ENCODE measurements around the gene MLLT3. TPM values are rescaled to one million over a fixed set of nuclear protein-coding genes. Genes with fewer than 3 reads are reported as not detected.

Gene MLLT3
- total and polyA plus RNA-seq, 2 donors (not counting 3 experiments of a cell fraction or from before 2014, with no cell fraction given), result 6.1 to 10.0 TPM

DNA sequence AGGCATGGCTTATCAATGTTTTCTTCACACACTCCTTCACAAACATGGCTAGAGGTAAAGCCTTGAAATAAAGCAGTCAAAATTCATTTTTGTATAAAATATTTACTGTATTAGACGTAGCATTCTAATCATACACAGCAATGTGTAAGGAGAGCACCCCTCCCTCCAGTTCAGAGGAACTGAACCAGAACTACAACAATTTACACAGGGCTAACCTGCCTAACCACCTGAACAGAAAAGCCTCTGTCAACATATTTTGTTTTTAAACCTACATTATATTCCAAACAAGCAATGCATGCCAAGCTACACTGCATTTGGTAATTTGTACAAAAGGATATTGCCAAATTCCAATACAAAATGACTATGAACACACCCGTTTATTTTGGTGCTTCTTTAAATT lies 41.6 kb downstream of the MLLT3 start:
- TF ChIP-seq POLR2AphosphoS5 (IDR thresholded peaks at IDR 0.05; ENCODE audit: insufficient read depth, low read depth, low read length) (no peak), FOS (IDR thresholded peaks at IDR 0.05; ENCODE audit: borderline replicate concordance, insufficient read depth, low read length) (no peak), POLR2A (IDR thresholded peaks at IDR 0.05; ENCODE audit: low read depth, low read length) (no peak)
- TF ChIP-seq, protein P1, sequence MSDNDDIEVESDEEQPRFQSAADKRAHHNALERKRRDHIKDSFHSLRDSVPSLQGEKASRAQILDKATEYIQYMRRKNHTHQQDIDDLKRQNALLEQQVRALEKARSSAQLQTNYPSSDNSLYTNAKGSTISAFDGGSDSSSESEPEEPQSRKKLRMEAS (IDR thresholded peaks at IDR 0.05; ENCODE audit: insufficient read depth, insufficient read length), result no peak
- no peaks in the 10 kb centered on the region for H3K27me3 ChIP-seq (ENCODE audit: control insufficient read depth in 2 of 2, insufficient read depth in 2 of 2, low read length in 2 of 2)
- ChIA-PET CTCF (interaction anchor here (1.1 kb wide), 1 partner anchor 15 kb away, joined by 3 read pairs; no protein-coding TSS in a partner anchor), POLR2A (no interaction called here)
- intact Hi-C loops (cut with micrococcal nuclease) (no loop called here), dilution Hi-C loops (cut with MboI; ENCODE audit: extremely low pct_ligation_motif_present, low sequenced_read_pairs) (no loop called here)
- no peak overlapping the region for H3K9ac ChIP-seq (replicated peaks; ENCODE audit: extremely low read depth, insufficient read depth, low read length)
- no peak overlapping the region for H3K27ac ChIP-seq (ENCODE audit: insufficient read depth, low read depth, low read length)
- DNase-seq (ENCODE audit: low read depth, low spot score) (no peak), FAIRE-seq (no peak)
- no peaks in the 10 kb centered on the region for H3K79me2 ChIP-seq (ENCODE audit: control insufficient read depth, insufficient read depth, low read length)
- no peaks in the 10 kb centered on the region for H4K20me1 ChIP-seq (replicated peaks; ENCODE audit: control insufficient read depth, extremely low read depth, insufficient read depth, low read length)
- H3K9me3 ChIP-seq (replicated peaks; ENCODE audit: control insufficient read depth, insufficient read depth, low read length), result no peaks in the 10 kb centered on the region
- no peak overlapping the region for H3K4me2 ChIP-seq (ENCODE audit: insufficient read depth, low read length)
- no peaks in the 10 kb centered on the region for H3K4me1 ChIP-seq (ENCODE audit: control insufficient read depth, extremely low read depth, insufficient read depth, low read length)
- no peak overlapping the region for H3K4me3 ChIP-seq (replicated peaks in 1 of 3; ENCODE audit: insufficient read depth in 1 of 3, low read depth in 1 of 3, low read length in 3 of 3)
- H3K36me3 ChIP-seq (ENCODE audit: control insufficient read depth in 2 of 2, extremely low read depth in 1 of 2, insufficient read depth in 2 of 2, low read length in 2 of 2), result no peaks in the 10 kb centered on the region
- no peaks in the 10 kb centered on the region for H3K9me1 ChIP-seq (replicated peaks; ENCODE audit: control insufficient read depth, extremely low read depth, insufficient read depth, low read length)
- H2AFZ ChIP-seq (ENCODE audit: low read depth, low read length), result no peak overlapping the region
- BruUV-seq (replicated peaks), result no TSS peak

GRCh38 chr9:20579524-20580314 lies 42.6 kb downstream of the MLLT3 start:
- Histone ChIP-seq H3K27me3 (ENCODE audit: control insufficient read depth in 2 of 2, insufficient read depth in 2 of 2, low read length in 2 of 2) (no peaks in the 10 kb centered on the region), H3K9me3 (replicated peaks; ENCODE audit: control insufficient read depth, insufficient read depth, low read length) (no peaks in the 10 kb centered on the region), H3K9ac (replicated peaks; ENCODE audit: extremely low read depth, insufficient read depth, low read length) (no peak overlapping the region), H3K4me3 (replicated peaks in 1 of 3; ENCODE audit: insufficient read depth in 1 of 3, low read depth in 1 of 3, low read length in 3 of 3) (no peak overlapping the region), H3K4me1 (ENCODE audit: control insufficient read depth, extremely low read depth, insufficient read depth, low read length) (no peaks in the 10 kb centered on the region), H2AFZ (ENCODE audit: low read depth, low read length) (no peak overlapping the region), H4K20me1 (replicated peaks; ENCODE audit: control insufficient read depth, extremely low read depth, insufficient read depth, low read length) (no peaks in the 10 kb centered on the region), H3K9me1 (replicated peaks; ENCODE audit: control insufficient read depth, extremely low read depth, insufficient read depth, low read length) (no peaks in the 10 kb centered on the region), H3K36me3 (ENCODE audit: control insufficient read depth in 2 of 2, extremely low read depth in 1 of 2, insufficient read depth in 2 of 2, low read length in 2 of 2) (no peaks in the 10 kb centered on the region), H3K79me2 (ENCODE audit: control insufficient read depth, insufficient read depth, low read length) (no peaks in the 10 kb centered on the region), H3K27ac (ENCODE audit: insufficient read depth, low read depth, low read length) (no peak overlapping the region), H3K4me2 (ENCODE audit: insufficient read depth, low read length) (no peak overlapping the region)
- ChIA-PET POLR2A (no interaction called here), CTCF (interaction anchor here (1.1 to 1.4 kb wide), 4 partner anchors 16 to 45 kb away, joined by 3 to 4 read pairs (median 3); no protein-coding TSS in a partner anchor)
- intact Hi-C loops (cut with micrococcal nuclease) (no loop called here), dilution Hi-C loops (cut with MboI; ENCODE audit: extremely low pct_ligation_motif_present, low sequenced_read_pairs) (no loop called here)
- FAIRE-seq, result no peak
- no peak for TF ChIP-seq JUN (IDR thresholded peaks at IDR 0.05; ENCODE audit: borderline replicate concordance, insufficient read depth, insufficient read length, low read depth)
- TF ChIP-seq EZH2 (IDR thresholded peaks at IDR 0.05; ENCODE audit: borderline replicate concordance, low read depth, low read length, severe bottlenecking), result no peak
- TF ChIP-seq, protein P1 (IDR thresholded peaks at IDR 0.05; ENCODE audit: insufficient read depth, insufficient read length), result no peak
- TF ChIP-seq GATA2 (IDR thresholded peaks at IDR 0.05; ENCODE audit: insufficient read depth, insufficient read length, low read depth, low read length), result no peak
- no peak for TF ChIP-seq FOS (IDR thresholded peaks at IDR 0.05; ENCODE audit: borderline replicate concordance, insufficient read depth, low read length)
- TF ChIP-seq, protein P2, sequence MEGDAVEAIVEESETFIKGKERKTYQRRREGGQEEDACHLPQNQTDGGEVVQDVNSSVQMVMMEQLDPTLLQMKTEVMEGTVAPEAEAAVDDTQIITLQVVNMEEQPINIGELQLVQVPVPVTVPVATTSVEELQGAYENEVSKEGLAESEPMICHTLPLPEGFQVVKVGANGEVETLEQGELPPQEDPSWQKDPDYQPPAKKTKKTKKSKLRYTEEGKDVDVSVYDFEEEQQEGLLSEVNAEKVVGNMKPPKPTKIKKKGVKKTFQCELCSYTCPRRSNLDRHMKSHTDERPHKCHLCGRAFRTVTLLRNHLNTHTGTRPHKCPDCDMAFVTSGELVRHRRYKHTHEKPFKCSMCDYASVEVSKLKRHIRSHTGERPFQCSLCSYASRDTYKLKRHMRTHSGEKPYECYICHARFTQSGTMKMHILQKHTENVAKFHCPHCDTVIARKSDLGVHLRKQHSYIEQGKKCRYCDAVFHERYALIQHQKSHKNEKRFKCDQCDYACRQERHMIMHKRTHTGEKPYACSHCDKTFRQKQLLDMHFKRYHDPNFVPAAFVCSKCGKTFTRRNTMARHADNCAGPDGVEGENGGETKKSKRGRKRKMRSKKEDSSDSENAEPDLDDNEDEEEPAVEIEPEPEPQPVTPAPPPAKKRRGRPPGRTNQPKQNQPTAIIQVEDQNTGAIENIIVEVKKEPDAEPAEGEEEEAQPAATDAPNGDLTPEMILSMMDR (IDR thresholded peaks at IDR 0.05; ENCODE audit: extremely low read depth in 1 of 2, insufficient read depth in 1 of 2, low read depth in 1 of 2, low read length in 2 of 2), result no peak
- TF ChIP-seq POLR2AphosphoS5 (IDR thresholded peaks at IDR 0.05; ENCODE audit: insufficient read depth, low read depth, low read length), result no peak
- TF ChIP-seq MYC (IDR thresholded peaks at IDR 0.05; ENCODE audit: low read depth, low read length), result no peak
- TF ChIP-seq POLR2A (IDR thresholded peaks at IDR 0.05; ENCODE audit: low read depth, low read length), result no peak
- no TSS peak for BruUV-seq (replicated peaks)
- DNase-seq (ENCODE audit: low read depth, low spot score), result no peak

Data from endothelial cell of umbilical vein (primary cell).